Endothelial cell of umbilical vein (primary cell): ENCODE data around the gene DMWD.

Experiments used
- EZH2 ChIP-seq: IDR thresholded peaks from 2 replicates; pipeline ENCODE4 v1.6.1; 2012; ENCODE audit warnings: borderline replicate concordance, low read depth, mild to moderate bottlenecking, moderate library complexity, low read length, inconsistent platforms; ENCODE audit not compliant: severe bottlenecking
- FOS ChIP-seq: IDR thresholded peaks from 2 replicates; pipeline ENCODE4 v1.6.1; 2011; ENCODE audit warnings: mild to moderate bottlenecking, low read length, moderate library complexity, borderline replicate concordance; ENCODE audit not compliant: insufficient read depth
- JUN ChIP-seq: IDR thresholded peaks from 2 replicates; pipeline ENCODE4 v1.6.1; 2011; ENCODE audit warnings: borderline replicate concordance, low read depth; ENCODE audit not compliant: insufficient read length, insufficient read depth
- MYC ChIP-seq: IDR thresholded peaks from one replicate; pipeline ENCODE4 v1.6.1; 2011; ENCODE audit warnings: mild to moderate bottlenecking, low read depth, low read length
- POLR2A ChIP-seq: IDR thresholded peaks from 2 replicates; pipeline ENCODE4 v1.6.1; 2012; ENCODE audit warnings: low read depth, mild to moderate bottlenecking, control low read depth, low read length
- POLR2AphosphoS5 ChIP-seq: IDR thresholded peaks from 2 replicates; pipeline ENCODE4 v1.6.1; 2012; ENCODE audit warnings: low read depth, mild to moderate bottlenecking, control low read depth, low read length, moderate library complexity; ENCODE audit not compliant: insufficient read depth
- TF ChIP-seq, protein P1 (sequence below), 2 donors: IDR thresholded peaks; 1 replicate in 1 of 2; 2 replicates in 1 of 2; pipeline ENCODE4 v1.5.1; 2011; ENCODE audit warnings: low read length in 2 of 2, mild to moderate bottlenecking in 2 of 2, moderate library complexity in 2 of 2, control low read depth in 1 of 2, inconsistent platforms in 1 of 2, low read depth in 1 of 2; ENCODE audit not compliant: insufficient read depth in 1 of 2; ENCODE audit errors: extremely low read depth in 1 of 2
- TF ChIP-seq, protein P2 (sequence below): IDR thresholded peaks from 2 replicates; pipeline ENCODE4 v1.6.1; 2011; ENCODE audit not compliant: insufficient read depth, insufficient read length

DNA sequence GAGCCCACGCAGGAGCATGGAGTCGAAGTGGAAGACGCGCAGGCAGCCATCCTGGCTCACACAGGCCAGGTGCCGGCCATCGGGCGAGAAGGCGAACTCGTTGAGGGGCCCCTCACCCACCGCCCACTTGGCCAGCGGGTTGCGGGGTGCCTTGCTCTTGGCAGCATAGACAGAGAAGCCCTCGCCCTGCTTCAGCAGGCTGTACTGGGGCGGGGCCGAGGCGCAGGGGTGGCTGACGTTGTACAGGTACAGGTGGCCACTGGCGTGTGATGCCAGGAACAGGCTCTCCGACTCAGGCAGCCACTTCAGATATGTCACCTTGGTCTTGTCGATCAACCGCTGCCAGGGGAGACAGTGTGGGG, 6.1 kb downstream of the DMWD start:
- TF ChIP-seq EZH2 (no peak), POLR2AphosphoS5 (no peak), MYC (no peak), POLR2A (no peak), JUN (no peak), FOS (no peak)
- TF ChIP-seq, protein P1, sequence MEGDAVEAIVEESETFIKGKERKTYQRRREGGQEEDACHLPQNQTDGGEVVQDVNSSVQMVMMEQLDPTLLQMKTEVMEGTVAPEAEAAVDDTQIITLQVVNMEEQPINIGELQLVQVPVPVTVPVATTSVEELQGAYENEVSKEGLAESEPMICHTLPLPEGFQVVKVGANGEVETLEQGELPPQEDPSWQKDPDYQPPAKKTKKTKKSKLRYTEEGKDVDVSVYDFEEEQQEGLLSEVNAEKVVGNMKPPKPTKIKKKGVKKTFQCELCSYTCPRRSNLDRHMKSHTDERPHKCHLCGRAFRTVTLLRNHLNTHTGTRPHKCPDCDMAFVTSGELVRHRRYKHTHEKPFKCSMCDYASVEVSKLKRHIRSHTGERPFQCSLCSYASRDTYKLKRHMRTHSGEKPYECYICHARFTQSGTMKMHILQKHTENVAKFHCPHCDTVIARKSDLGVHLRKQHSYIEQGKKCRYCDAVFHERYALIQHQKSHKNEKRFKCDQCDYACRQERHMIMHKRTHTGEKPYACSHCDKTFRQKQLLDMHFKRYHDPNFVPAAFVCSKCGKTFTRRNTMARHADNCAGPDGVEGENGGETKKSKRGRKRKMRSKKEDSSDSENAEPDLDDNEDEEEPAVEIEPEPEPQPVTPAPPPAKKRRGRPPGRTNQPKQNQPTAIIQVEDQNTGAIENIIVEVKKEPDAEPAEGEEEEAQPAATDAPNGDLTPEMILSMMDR (IDR thresholded peaks at IDR 0.05; ENCODE audit: extremely low read depth in 1 of 2, insufficient read depth in 1 of 2, low read depth in 1 of 2, low read length in 2 of 2), result no peak
- TF ChIP-seq, protein P2, sequence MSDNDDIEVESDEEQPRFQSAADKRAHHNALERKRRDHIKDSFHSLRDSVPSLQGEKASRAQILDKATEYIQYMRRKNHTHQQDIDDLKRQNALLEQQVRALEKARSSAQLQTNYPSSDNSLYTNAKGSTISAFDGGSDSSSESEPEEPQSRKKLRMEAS, result no peak
